ENCODE data around the gene CDK13.
A peak's percentile ranks its signal among the peaks of the same experiment; 100 is the strongest.

Gene CDK13

GRCh38 chr7:39979406-39980073, 29.5 kb downstream of the CDK13 start:
- TF ChIP-seq, protein P1, sequence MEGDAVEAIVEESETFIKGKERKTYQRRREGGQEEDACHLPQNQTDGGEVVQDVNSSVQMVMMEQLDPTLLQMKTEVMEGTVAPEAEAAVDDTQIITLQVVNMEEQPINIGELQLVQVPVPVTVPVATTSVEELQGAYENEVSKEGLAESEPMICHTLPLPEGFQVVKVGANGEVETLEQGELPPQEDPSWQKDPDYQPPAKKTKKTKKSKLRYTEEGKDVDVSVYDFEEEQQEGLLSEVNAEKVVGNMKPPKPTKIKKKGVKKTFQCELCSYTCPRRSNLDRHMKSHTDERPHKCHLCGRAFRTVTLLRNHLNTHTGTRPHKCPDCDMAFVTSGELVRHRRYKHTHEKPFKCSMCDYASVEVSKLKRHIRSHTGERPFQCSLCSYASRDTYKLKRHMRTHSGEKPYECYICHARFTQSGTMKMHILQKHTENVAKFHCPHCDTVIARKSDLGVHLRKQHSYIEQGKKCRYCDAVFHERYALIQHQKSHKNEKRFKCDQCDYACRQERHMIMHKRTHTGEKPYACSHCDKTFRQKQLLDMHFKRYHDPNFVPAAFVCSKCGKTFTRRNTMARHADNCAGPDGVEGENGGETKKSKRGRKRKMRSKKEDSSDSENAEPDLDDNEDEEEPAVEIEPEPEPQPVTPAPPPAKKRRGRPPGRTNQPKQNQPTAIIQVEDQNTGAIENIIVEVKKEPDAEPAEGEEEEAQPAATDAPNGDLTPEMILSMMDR (conservative IDR thresholded peaks at IDR 0.05; ENCODE audit: low read depth, low read length) = no peak
- no peak overlapping the region for H3K4me3 ChIP-seq (ENCODE audit: low read depth, low read length)
- no peak for DNase-seq (ENCODE audit: low read depth)

DNA sequence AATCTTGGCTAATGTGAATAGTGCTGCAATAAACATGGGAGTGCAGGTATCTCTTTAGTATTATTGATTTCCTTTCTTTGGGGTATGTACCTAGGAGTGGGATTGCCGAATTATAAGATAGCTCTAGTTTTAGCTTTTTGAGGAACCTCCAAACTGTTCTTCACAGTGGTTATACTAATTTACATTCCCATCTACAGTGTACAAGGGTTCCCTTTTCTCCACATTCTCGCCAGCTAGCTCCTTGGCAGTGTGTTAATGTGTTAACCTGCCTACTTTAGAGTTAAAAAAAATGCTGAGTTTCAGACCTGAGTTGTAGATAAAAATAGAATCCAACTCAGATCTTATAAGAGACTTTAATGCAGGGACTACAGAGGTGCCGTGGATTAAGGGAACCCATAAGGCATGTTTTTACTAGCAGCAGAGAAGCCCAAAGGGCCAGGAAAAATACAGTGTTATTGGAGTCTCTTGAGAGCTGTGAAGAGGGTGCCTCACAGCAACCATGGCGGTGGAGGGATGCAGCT, 35.4 kb downstream of the CDK13 start:
- no peak for DNase-seq (ENCODE audit: low read depth)
- no peak overlapping the region for H3K4me3 ChIP-seq (ENCODE audit: low read depth, low read length)
- TF ChIP-seq, protein P1 (conservative IDR thresholded peaks at IDR 0.05; ENCODE audit: low read depth, low read length) = no peak

DNA sequence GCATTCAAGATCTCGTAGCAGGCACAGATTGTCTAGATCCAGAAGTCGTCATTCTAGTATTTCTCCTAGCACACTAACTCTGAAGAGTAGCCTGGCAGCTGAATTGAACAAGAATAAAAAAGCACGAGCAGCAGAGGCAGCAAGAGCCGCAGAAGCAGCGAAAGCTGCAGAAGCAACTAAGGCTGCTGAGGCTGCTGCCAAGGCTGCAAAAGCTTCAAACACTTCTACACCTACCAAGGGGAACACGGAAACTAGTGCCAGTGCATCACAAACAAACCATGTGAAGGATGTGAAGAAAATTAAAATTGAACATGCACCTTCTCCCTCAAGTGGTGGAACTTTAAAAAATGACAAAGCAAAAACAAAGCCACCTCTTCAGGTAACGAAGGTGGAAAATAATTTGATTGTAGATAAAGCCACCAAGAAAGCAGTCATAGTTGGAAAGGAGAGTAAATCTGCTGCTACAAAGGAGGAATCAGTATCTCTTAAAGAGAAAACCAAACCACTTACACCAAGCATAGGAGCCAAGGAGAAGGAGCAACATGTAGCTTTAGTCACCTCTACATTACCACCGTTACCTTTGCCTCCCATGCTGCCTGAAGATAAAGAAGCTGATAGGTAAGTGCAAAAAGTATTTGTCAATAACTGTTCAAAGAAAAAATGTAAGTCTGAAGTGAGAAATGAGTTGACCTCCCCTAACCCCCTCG, 37.7 kb downstream of the CDK13 start:
- TF ChIP-seq, protein P1 (conservative IDR thresholded peaks at IDR 0.05; ENCODE audit: low read depth, low read length) = no peak
- DNase-seq (ENCODE audit: low read depth) = no peak
- no peak overlapping the region for H3K4me3 ChIP-seq (ENCODE audit: low read depth, low read length)

DNA sequence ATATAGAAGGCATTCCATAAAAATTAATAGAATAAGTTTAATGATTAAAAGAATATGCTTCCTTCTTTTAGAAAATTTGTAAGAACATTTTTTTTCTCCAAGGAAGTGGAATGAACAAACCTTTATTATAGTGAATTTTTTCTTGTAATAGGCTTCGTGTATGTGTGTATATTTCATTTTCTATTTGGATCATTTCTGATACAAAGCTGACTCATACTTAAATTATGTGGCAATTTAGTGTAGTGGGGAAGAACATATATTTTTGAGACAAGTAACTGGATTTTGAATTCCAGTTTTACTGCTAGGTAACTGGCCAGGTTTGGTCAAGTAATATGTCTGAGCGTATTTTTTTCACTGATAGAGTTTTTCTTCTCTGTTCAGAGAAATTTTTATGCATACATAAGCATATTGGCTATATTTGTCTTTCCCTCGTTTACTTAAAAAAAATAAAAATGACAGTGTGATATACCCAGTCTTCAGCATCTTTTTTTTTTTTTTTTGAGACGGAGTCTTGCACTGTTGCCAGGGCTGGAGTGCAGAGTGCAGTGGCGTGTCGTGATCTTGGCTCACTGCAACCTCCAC, 50.8 kb downstream of the CDK13 start:
- peak; percentile 54 for DNase-seq (ENCODE audit: low read depth)
- no peak overlapping the region for H3K4me3 ChIP-seq (ENCODE audit: low read depth, low read length)
- TF ChIP-seq, protein P1 (conservative IDR thresholded peaks at IDR 0.05; ENCODE audit: low read depth, low read length) = no peak

- TF ChIP-seq, protein P1 (conservative IDR thresholded peaks at IDR 0.05; ENCODE audit: low read depth, low read length) = no peak
- no peak for DNase-seq (ENCODE audit: low read depth)
These were observed 51.6 kb downstream of the CDK13 start for GRCh38 chr7:40001649-40002048.

GRCh38 chr7:40003597-40003996, 53.5 kb downstream of the CDK13 start:
- no peak overlapping the region for H3K4me3 ChIP-seq (ENCODE audit: low read depth, low read length)
- TF ChIP-seq, protein P1 (conservative IDR thresholded peaks at IDR 0.05; ENCODE audit: low read depth, low read length) = no peak
- no peak for DNase-seq (ENCODE audit: low read depth)

More at GRCh38 chr7:40001649-40002048, 51.6 kb downstream of the CDK13 start:
- no peak overlapping the region for H3K4me3 ChIP-seq (ENCODE audit: low read depth, low read length)
